Left colon (tissue), 2 donors: Measurements from ENCODE around the gene NEK1. TPM values are rescaled to one million over a fixed set of nuclear protein-coding genes. Genes with fewer than 3 reads are reported as not detected.

Experiments
- ATAC-seq: fragments of 200-7000 bp; cut with Tn5 transposase; one replicate; pipeline ENCODE4 v1.9.1; 2020; ENCODE audit warnings: mild to moderate bottlenecking, moderate library complexity
- DNase-seq, 2 donors: peaks; one replicate each; pipeline ENCODE4 v3.0.0-alpha.2; 2020
- intact Hi-C, 2 donors: fragments of 100-400 bp; cut with DNase I in 1 of 2; cut with micrococcal nuclease in 1 of 2; formaldehyde crosslinking; loops; one replicate each; pipeline versions ENCODE4 v1.11.2 to v1.14.0; 2022; cut with DNase I, micrococcal nuclease
- total RNA-seq, 2 donors: library from RNA; stranded (reverse); fragmentation: NEBNext Ultra II Directional; extraction: Animal tissue kit (Norgen Biotek cat#: 25700); gene quantifications; one replicate each; pipeline ENCODE4 v1.2.1, GENCODE V29; 2021
- donor health status: DM: no; HTN: no; CAD: no.
- donor health status: DM: yes; HTN: yes; CAD: no.

Gene NEK1
- total RNA-seq, 2 donors from 2014 or later: 8.5 to 9.0 TPM

- intact Hi-C loops: no loop called here
- DNase-seq: peak in 1 of 2 donors; percentile 28
- ATAC-seq: no peak
Measured at GRCh38 chr4:169410839-169411770, 201.3 kb downstream of the NEK1 start.

GRCh38 chr4:169407217-169407845 is 205.1 kb downstream of the NEK1 start:
- DNase-seq: no peak
- intact Hi-C loops: no loop called here

GRCh38 chr4:169404960-169405359 is 207.4 kb downstream of the NEK1 start:
- ATAC-seq: peak; percentile 100
- DNase-seq: no peak
- intact Hi-C loops: no loop called here

More at GRCh38 chr4:169407217-169407845, 205.1 kb downstream of the NEK1 start:
- ATAC-seq: no peak

GRCh38 chr4:169400832-169401231 is 211.6 kb downstream of the NEK1 start:
- intact Hi-C loops: no loop called here
- ATAC-seq: no peak
- no peak for DNase-seq

GRCh38 chr4:169399976-169400767 is 212.2 kb downstream of the NEK1 start:
- DNase-seq: no peak
- no peak for ATAC-seq
- intact Hi-C loops: no loop called here

- no peak for DNase-seq
- no peak for ATAC-seq
- intact Hi-C loops: no loop called here
Measured at GRCh38 chr4:169398316-169398715, 214.1 kb downstream of the NEK1 start.

- no peak for DNase-seq
Measured at GRCh38 chr4:169397762-169398161, 214.6 kb downstream of the NEK1 start.

GRCh38 chr4:169385376-169385775 is 227.0 kb downstream of the NEK1 start:
- intact Hi-C loops: no loop called here
- no peak for DNase-seq
- ATAC-seq: no peak

More at GRCh38 chr4:169397762-169398161, 214.6 kb downstream of the NEK1 start:
- intact Hi-C loops: no loop called here
- no peak for ATAC-seq

GRCh38 chr4:169384779-169385178 is 227.6 kb downstream of the NEK1 start:
- ATAC-seq: no peak
- intact Hi-C loops: no loop called here

GRCh38 chr4:169383724-169384123 is 228.7 kb downstream of the NEK1 start:
- ATAC-seq (no peak), DNase-seq (no peak)
- intact Hi-C loops: no loop called here

More at GRCh38 chr4:169384779-169385178, 227.6 kb downstream of the NEK1 start:
- no peak for DNase-seq

- intact Hi-C loops: no loop called here
- no peak for ATAC-seq
- no peak for DNase-seq
Measured at GRCh38 chr4:169379688-169380087, 232.7 kb downstream of the NEK1 start.

GRCh38 chr4:169377367-169377766 is 235.0 kb downstream of the NEK1 start:
- ATAC-seq: no peak
- intact Hi-C loops: no loop called here
- no peak for DNase-seq

GRCh38 chr4:169376421-169376820 is 236.0 kb downstream of the NEK1 start:
- intact Hi-C loops: no loop called here
- DNase-seq (no peak), ATAC-seq (no peak)

- ATAC-seq: no peak
- no peak for DNase-seq
Measured at GRCh38 chr4:169372791-169373190, 239.6 kb downstream of the NEK1 start.

GRCh38 chr4:169369634-169370033 is 242.7 kb downstream of the NEK1 start:
- no peak for ATAC-seq
- intact Hi-C loops: no loop called here
- DNase-seq: no peak

More at GRCh38 chr4:169372791-169373190, 239.6 kb downstream of the NEK1 start:
- intact Hi-C loops: no loop called here

GRCh38 chr4:169367826-169368225 is 244.6 kb downstream of the NEK1 start:
- intact Hi-C loops: no loop called here
- DNase-seq (no peak), ATAC-seq (no peak)

GRCh38 chr4:169366821-169367220 is 245.6 kb downstream of the NEK1 start:
- intact Hi-C loops: no loop called here
- DNase-seq (no peak), ATAC-seq (no peak)

GRCh38 chr4:169362607-169363006 is 249.8 kb downstream of the NEK1 start:
- intact Hi-C loops: no loop called here
- no peak for ATAC-seq
- no peak for DNase-seq

- ATAC-seq (no peak), DNase-seq (no peak)
- intact Hi-C loops: no loop called here
Measured at GRCh38 chr4:169361756-169362155, 250.6 kb downstream of the NEK1 start.
